NB4 (cell line): ENCODE results near the gene EML2.

Source experiments
- MAX ChIP-seq: IDR thresholded peaks from 2 replicates; pipeline ENCODE4 v1.6.1; 2011; ENCODE audit warnings: low read depth, low read length
- TF ChIP-seq, protein P1 (sequence below): IDR thresholded peaks from one replicate; pipeline ENCODE4 v1.5.1; 2012; ENCODE audit warnings: low read depth, low read length

DNA sequence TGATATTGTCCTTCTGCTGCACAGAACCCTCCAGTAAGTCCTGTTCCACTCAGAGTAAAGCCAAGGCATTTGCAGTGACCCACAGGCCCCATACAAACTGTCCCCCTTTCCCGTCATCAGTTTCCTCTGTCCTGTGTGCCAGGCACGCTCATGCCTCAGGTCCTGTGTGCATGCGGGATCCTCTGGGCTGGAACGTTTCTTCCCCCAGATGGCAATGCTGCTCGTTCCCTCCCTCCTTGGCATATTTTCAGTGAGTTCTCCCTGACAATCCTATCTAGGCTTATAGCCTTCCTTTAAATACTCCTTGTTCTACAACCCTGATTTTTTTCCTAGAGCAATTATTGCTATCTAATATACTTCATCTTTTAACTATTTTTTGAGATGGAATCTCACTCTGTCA lies 60.3 kb downstream of the EML2 start:
- TF ChIP-seq, protein P1, sequence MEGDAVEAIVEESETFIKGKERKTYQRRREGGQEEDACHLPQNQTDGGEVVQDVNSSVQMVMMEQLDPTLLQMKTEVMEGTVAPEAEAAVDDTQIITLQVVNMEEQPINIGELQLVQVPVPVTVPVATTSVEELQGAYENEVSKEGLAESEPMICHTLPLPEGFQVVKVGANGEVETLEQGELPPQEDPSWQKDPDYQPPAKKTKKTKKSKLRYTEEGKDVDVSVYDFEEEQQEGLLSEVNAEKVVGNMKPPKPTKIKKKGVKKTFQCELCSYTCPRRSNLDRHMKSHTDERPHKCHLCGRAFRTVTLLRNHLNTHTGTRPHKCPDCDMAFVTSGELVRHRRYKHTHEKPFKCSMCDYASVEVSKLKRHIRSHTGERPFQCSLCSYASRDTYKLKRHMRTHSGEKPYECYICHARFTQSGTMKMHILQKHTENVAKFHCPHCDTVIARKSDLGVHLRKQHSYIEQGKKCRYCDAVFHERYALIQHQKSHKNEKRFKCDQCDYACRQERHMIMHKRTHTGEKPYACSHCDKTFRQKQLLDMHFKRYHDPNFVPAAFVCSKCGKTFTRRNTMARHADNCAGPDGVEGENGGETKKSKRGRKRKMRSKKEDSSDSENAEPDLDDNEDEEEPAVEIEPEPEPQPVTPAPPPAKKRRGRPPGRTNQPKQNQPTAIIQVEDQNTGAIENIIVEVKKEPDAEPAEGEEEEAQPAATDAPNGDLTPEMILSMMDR: no peak
- TF ChIP-seq MAX: no peak
